HepG2 (cell line): ENCODE results near the gene CHMP6. TPM values are rescaled to one million over a fixed set of nuclear protein-coding genes. Genes with fewer than 3 reads are reported as not detected.

Experiments
- BCL6 ChIP-seq: IDR thresholded peaks from 2 replicates; pipeline ENCODE4 v1.6.1; 2016; ENCODE audit warnings: missing genetic modification reagents, missing compliant biosample characterization
- ELK4 ChIP-seq: sonication (generic); formaldehyde crosslinking; IDR thresholded peaks from 2 replicates; pipeline ENCODE4 v1.9.0; 2021; ENCODE audit warnings: missing genetic modification reagents, borderline replicate concordance
- HNF1A ChIP-seq, 2 experiments: sonication (generic) in 1 of 2; formaldehyde crosslinking in 1 of 2; IDR thresholded peaks; 2 replicates each; pipeline versions ENCODE4 v1.4.0 to v1.6.1; 2016 to 2020; ENCODE audit warnings: borderline replicate concordance in 1 of 2, low read depth in 1 of 2, mild to moderate bottlenecking in 1 of 2, missing genetic modification reagents in 1 of 2
- HOXA5 ChIP-seq: sonication (generic); formaldehyde crosslinking; IDR thresholded peaks from 2 replicates; pipeline ENCODE4 v1.4.0; 2020; ENCODE audit warnings: missing genetic modification reagents
- IKZF4 ChIP-seq: sonication (generic); formaldehyde crosslinking; IDR thresholded peaks from 2 replicates; pipeline ENCODE4 v1.5.1; 2020; ENCODE audit warnings: borderline replicate concordance, mild to moderate bottlenecking, low read depth, missing genetic modification reagents; ENCODE audit errors: not compliant biosample characterization
- KMT2A ChIP-seq: sonication (generic); formaldehyde crosslinking; IDR thresholded peaks from 2 replicates; pipeline ENCODE4 v1.4.0; 2020; ENCODE audit warnings: missing genetic modification reagents
- PBX2 ChIP-seq: IDR thresholded peaks from 2 replicates; pipeline ENCODE4 v1.6.1; 2016; ENCODE audit warnings: control low read depth
- PCBP1 ChIP-seq: fragments of 200-400 bp; formaldehyde crosslinking; IDR thresholded peaks from 2 replicates; pipeline ENCODE4 v1.6.1; 2017; ENCODE audit warnings: mild to moderate bottlenecking, low read depth, low read length, borderline replicate concordance
- RARA ChIP-seq: IDR thresholded peaks from 2 replicates; pipeline ENCODE4 v1.6.1; 2016; ENCODE audit warnings: missing genetic modification reagents, missing compliant biosample characterization
- RORA ChIP-seq: sonication (generic); formaldehyde crosslinking; IDR thresholded peaks from 2 replicates; pipeline ENCODE4 v1.5.0; 2020; ENCODE audit warnings: mild to moderate bottlenecking, missing genetic modification reagents, moderate library complexity
- SSRP1 ChIP-seq: IDR thresholded peaks from 2 replicates; pipeline ENCODE4 v1.6.1; 2016; ENCODE audit warnings: control low read depth
- TAF15 ChIP-seq: fragments of 200-400 bp; formaldehyde crosslinking; IDR thresholded peaks from one replicate; pipeline ENCODE4 v1.6.1; 2018; ENCODE audit warnings: mild to moderate bottlenecking, low read depth, low read length; ENCODE audit not compliant: poor library complexity, severe bottlenecking
- TBP ChIP-seq: sonication (generic); formaldehyde crosslinking; IDR thresholded peaks from 2 replicates; pipeline ENCODE4 v1.5.0; 2020; ENCODE audit warnings: missing genetic modification reagents
- TEF ChIP-seq: sonication (generic); formaldehyde crosslinking; IDR thresholded peaks from 2 replicates; pipeline ENCODE4 v1.5.0; 2020; ENCODE audit warnings: missing genetic modification reagents
- ZMYM4 ChIP-seq: sonication (generic); formaldehyde crosslinking; IDR thresholded peaks from 2 replicates; pipeline ENCODE4 v1.8.1; 2023; ENCODE audit warnings: mild to moderate bottlenecking, missing genetic modification reagents
- ZNF33A ChIP-seq: sonication (generic); formaldehyde crosslinking; IDR thresholded peaks from 2 replicates; pipeline ENCODE4 v1.5.1; 2020; ENCODE audit warnings: missing genetic modification reagents, mild to moderate bottlenecking, moderate library complexity, borderline replicate concordance
- ZNF432 ChIP-seq: sonication (generic); formaldehyde crosslinking; IDR thresholded peaks from 2 replicates; pipeline ENCODE4 v1.5.0; 2020; ENCODE audit warnings: missing genetic modification reagents, mild to moderate bottlenecking, borderline replicate concordance
- ZNF567 ChIP-seq: sonication (generic); formaldehyde crosslinking; IDR thresholded peaks from 2 replicates; pipeline ENCODE4 v1.8.1; 2023; ENCODE audit warnings: mild to moderate bottlenecking, missing genetic modification reagents, borderline replicate concordance
- ZNF576 ChIP-seq: sonication (generic); formaldehyde crosslinking; IDR thresholded peaks from 2 replicates; pipeline ENCODE4 v1.4.0; 2020; ENCODE audit warnings: mild to moderate bottlenecking, missing genetic modification reagents
- ZNF766 ChIP-seq: sonication (generic); formaldehyde crosslinking; IDR thresholded peaks from 2 replicates; pipeline ENCODE4 v1.5.0; 2020; ENCODE audit warnings: missing genetic modification reagents, borderline replicate concordance
- polyA plus RNA-seq, 8 experiments: library from polyadenylated mRNA; depleted of rRNA in 3 of 8; stranded (reverse) in 7 of 8; unstranded in 1 of 8; fragments of >200 nt; fragmentation: Illumina TruSeq in 4 of 8; extraction: Trizol in 4 of 8; gene quantifications; 2 replicates each; pipeline versions ENCODE4 v1.2.1 to v1.2.3, GENCODE V29; 2011 to 2016; ENCODE audit warnings: low read depth in 4 of 8, missing spikeins in 1 of 8, mixed read lengths in 1 of 8; ENCODE audit not compliant: insufficient read depth in 1 of 8
- total RNA-seq, 5 experiments: library from RNA; depleted of rRNA; stranded (reverse); fragments of >200 nt; fragmentation: Illumina TruSeq; extraction: Trizol; gene quantifications; 2 replicates each; pipeline ENCODE4 v1.2.3, GENCODE V29; 2016; ENCODE audit warnings: low read depth in 1 of 5

The CHMP6 gene
- total and polyA plus RNA-seq, 2 of the 13 experiments (the other 11 are each of a cell fraction or from before 2014, with no cell fraction given) = 11.1 to 24.2 TPM

- TF ChIP-seq TAF15 (no peak), TBP (CRISPR knock-in tag) (no peak), HOXA5 (CRISPR knock-in tag) (no peak), SSRP1 (CRISPR knock-in tag) (no peak), IKZF4 (CRISPR knock-in tag) (peak; percentile 10), HNF1A (IDR thresholded peaks at IDR 0.05; ENCODE audit: low read depth) (no peak), HNF1A (CRISPR knock-in tag; IDR thresholded peaks at IDR 0.05; ENCODE audit: borderline replicate concordance) (0 out of 2 replicates have a peak, but pooled peaks have one; percentile 17), RARA (CRISPR knock-in tag) (peak; percentile 36), RORA (CRISPR knock-in tag) (no peak), TEF (CRISPR knock-in tag) (peak; percentile 77; the same call in 1 of the 2 replicates), PBX2 (CRISPR knock-in tag) (no peak), ZNF567 (CRISPR knock-in tag) (0 out of 2 replicates have a peak, but pooled peaks have one; percentile 2), BCL6 (CRISPR knock-in tag) (no peak), ELK4 (CRISPR knock-in tag) (no peak), ZNF432 (CRISPR knock-in tag) (0 out of 2 replicates have a peak, but pooled peaks have one; percentile 31), PCBP1 (no peak), ZNF576 (CRISPR knock-in tag) (no peak), ZNF766 (no peak), KMT2A (CRISPR knock-in tag) (no peak), ZNF33A (CRISPR knock-in tag) (no peak), ZMYM4 (CRISPR knock-in tag) (no peak)
Measured at GRCh38 chr17:81035521-81036196, 44.0 kb downstream of the CHMP6 start (continued).
